Parathyroid adenoma (tissue), 2 donors: ENCODE data around the gene COL18A1.

ENCODE experiments used
- H2AFZ ChIP-seq: fragments of 300-600 bp; sonication (generic); one replicate; pipeline ENCODE4 v1.7.0; 2017; ENCODE audit warnings: antibody characterized with exemption, mild to moderate bottlenecking
- H3K27ac ChIP-seq: fragments of 300-600 bp; sonication (generic); one replicate; pipeline ENCODE4 v1.7.0; 2017
- H3K27me3 ChIP-seq: fragments of 300-600 bp; sonication (generic); one replicate; pipeline ENCODE4 v1.7.0; 2017; ENCODE audit warnings: low read length; ENCODE audit not compliant: control insufficient read depth, insufficient read depth
- H3K36me3 ChIP-seq: fragments of 300-600 bp; sonication (generic); one replicate; pipeline ENCODE4 v1.7.0; 2017; ENCODE audit warnings: low read length; ENCODE audit not compliant: control insufficient read depth, insufficient read depth
- H3K4me1 ChIP-seq: fragments of 300-600 bp; sonication (generic); one replicate; pipeline ENCODE4 v1.7.0; 2017; ENCODE audit warnings: control low read depth
- H3K4me2 ChIP-seq: fragments of 300-600 bp; sonication (generic); one replicate; pipeline ENCODE4 v1.7.0; 2017; ENCODE audit warnings: low read length
- H3K4me3 ChIP-seq: fragments of 300-600 bp; sonication (generic); one replicate; pipeline ENCODE4 v1.7.0; 2017; ENCODE audit warnings: low read depth, low read length
- H3K79me2 ChIP-seq: fragments of 300-600 bp; sonication (generic); one replicate; pipeline ENCODE4 v1.7.0; 2017; ENCODE audit warnings: control low read depth
- H3K9ac ChIP-seq: fragments of 300-600 bp; sonication (generic); one replicate; pipeline ENCODE4 v1.7.0; 2017; ENCODE audit warnings: mild to moderate bottlenecking
- H3K9me3 ChIP-seq: fragments of 300-600 bp; sonication (generic); one replicate; pipeline ENCODE4 v1.7.0; 2017; ENCODE audit warnings: low read length; ENCODE audit not compliant: control insufficient read depth
- TF ChIP-seq, protein P1 (sequence below): fragments of 300-600 bp; sonication (generic); IDR thresholded peaks from one replicate; pipeline ENCODE4 v1.7.0; 2017; ENCODE audit warnings: antibody characterized with exemption, mild to moderate bottlenecking
- donor health status: primary hyperparathyroidism.

The COL18A1 gene

GRCh38 chr21:45417256-45417950 lies 12.4 kb downstream of the COL18A1 start:
- H3K79me2 ChIP-seq: no peaks in the 10 kb centered on the region
- H3K4me2 ChIP-seq: no peak overlapping the region
- H3K27me3 ChIP-seq: no peaks in the 10 kb centered on the region
- no peaks in the 10 kb centered on the region for H3K9me3 ChIP-seq
- H3K4me3 ChIP-seq: no peak overlapping the region
- H3K27ac ChIP-seq: no peak overlapping the region
- H3K9ac ChIP-seq: no peak overlapping the region
- TF ChIP-seq, protein P1, sequence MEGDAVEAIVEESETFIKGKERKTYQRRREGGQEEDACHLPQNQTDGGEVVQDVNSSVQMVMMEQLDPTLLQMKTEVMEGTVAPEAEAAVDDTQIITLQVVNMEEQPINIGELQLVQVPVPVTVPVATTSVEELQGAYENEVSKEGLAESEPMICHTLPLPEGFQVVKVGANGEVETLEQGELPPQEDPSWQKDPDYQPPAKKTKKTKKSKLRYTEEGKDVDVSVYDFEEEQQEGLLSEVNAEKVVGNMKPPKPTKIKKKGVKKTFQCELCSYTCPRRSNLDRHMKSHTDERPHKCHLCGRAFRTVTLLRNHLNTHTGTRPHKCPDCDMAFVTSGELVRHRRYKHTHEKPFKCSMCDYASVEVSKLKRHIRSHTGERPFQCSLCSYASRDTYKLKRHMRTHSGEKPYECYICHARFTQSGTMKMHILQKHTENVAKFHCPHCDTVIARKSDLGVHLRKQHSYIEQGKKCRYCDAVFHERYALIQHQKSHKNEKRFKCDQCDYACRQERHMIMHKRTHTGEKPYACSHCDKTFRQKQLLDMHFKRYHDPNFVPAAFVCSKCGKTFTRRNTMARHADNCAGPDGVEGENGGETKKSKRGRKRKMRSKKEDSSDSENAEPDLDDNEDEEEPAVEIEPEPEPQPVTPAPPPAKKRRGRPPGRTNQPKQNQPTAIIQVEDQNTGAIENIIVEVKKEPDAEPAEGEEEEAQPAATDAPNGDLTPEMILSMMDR: no peak
- no peaks in the 10 kb centered on the region for H3K36me3 ChIP-seq
- H3K4me1 ChIP-seq: no peaks in the 10 kb centered on the region
- no peak overlapping the region for H2AFZ ChIP-seq

DNA sequence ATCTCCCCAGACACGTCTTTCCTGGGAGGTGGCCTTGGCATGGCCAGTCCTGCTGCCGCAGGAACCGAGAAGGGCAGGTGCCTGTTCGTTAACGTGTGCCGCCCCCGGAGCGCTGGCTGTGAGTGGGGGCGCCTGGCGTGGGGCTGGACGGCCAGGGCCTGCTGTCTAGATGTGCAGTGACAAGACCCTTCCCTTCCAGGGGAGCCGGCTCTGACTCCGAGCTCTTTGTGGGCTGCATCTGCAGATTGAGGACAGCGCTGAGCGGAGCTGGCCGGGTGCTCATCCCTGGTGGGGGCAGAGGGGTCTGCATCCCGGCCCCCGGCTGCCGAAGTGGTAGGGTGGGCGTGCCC lies 13.0 kb downstream of the COL18A1 start:
- Histone ChIP-seq H2AFZ (no peak overlapping the region), H3K79me2 (no peaks in the 10 kb centered on the region), H3K27me3 (no peaks in the 10 kb centered on the region), H3K9ac (no peak overlapping the region), H3K4me1 (no peaks in the 10 kb centered on the region), H3K9me3 (no peaks in the 10 kb centered on the region), H3K4me2 (no peak overlapping the region), H3K4me3 (no peak overlapping the region), H3K27ac (no peak overlapping the region), H3K36me3 (no peaks in the 10 kb centered on the region)
- TF ChIP-seq, protein P1: no peak

- no peak overlapping the region for H3K9ac ChIP-seq
These were observed 13.5 kb downstream of the COL18A1 start for GRCh38 chr21:45418301-45419071.

DNA sequence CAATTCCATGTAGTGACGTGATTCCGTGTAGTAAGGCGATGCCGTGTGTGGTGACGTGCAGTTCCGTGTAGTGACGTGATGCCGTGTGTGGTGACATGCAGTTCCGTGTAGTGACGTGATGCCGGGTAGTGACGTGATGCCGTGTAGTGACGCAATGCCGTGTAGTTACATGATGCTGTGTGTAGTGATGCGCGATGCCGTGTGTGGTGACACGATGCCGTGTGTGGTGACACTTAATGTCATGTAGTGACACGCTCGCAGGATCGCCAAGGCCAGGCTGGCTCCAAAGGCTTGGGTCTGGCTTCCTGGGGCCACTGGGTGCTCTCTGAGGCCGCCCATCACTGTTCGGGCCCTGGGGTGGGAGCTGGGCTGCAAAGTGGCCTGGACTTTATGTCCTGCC lies 14.2 kb downstream of the COL18A1 start:
- H3K9me3 ChIP-seq: no peaks in the 10 kb centered on the region
- TF ChIP-seq, protein P1: no peak
- no peaks in the 10 kb centered on the region for H3K27me3 ChIP-seq
- no peak overlapping the region for H3K27ac ChIP-seq
- no peak overlapping the region for H3K4me3 ChIP-seq
- no peak overlapping the region for H2AFZ ChIP-seq
- H3K4me2 ChIP-seq: no peak overlapping the region
- no peak overlapping the region for H3K9ac ChIP-seq
- H3K79me2 ChIP-seq: no peaks in the 10 kb centered on the region
- no peaks in the 10 kb centered on the region for H3K36me3 ChIP-seq
- no peaks in the 10 kb centered on the region for H3K4me1 ChIP-seq

More at GRCh38 chr21:45418301-45419071, 13.5 kb downstream of the COL18A1 start:
- Histone ChIP-seq H3K4me2 (no peak overlapping the region), H3K36me3 (no peaks in the 10 kb centered on the region), H2AFZ (no peak overlapping the region), H3K27me3 (no peaks in the 10 kb centered on the region), H3K4me1 (no peaks in the 10 kb centered on the region), H3K4me3 (no peak overlapping the region), H3K27ac (no peak overlapping the region), H3K9me3 (no peaks in the 10 kb centered on the region), H3K79me2 (no peaks in the 10 kb centered on the region)
- TF ChIP-seq, protein P1: no peak
